DOHH2 (cell line): ENCODE measurements around the gene SCGB1C1.

Experiments used
- H3F3A ChIP-seq: fragments of 200-600 bp; sonication (generic), shearing (Covaris generic); 2 replicates; pipeline ENCODE4 v1.6.0; 2016; ENCODE audit warnings: antibody characterized with exemption, mild to moderate bottlenecking; ENCODE audit not compliant: control insufficient read depth, insufficient read depth
- H3K27ac ChIP-seq: fragments of 200-600 bp; sonication (generic); 2 replicates; pipeline ENCODE4 v1.5.1; 2014; ENCODE audit warnings: low read depth, mild to moderate bottlenecking, low read length, moderate library complexity
- H3K27me3 ChIP-seq: fragments of 200-600 bp; sonication (generic); 2 replicates; pipeline ENCODE4 v1.6.1; 2014; ENCODE audit warnings: mild to moderate bottlenecking, low read length, mixed read lengths; ENCODE audit not compliant: control insufficient read depth
- H3K36me3 ChIP-seq: fragments of 200-600 bp; sonication (generic); 2 replicates; pipeline ENCODE4 v1.6.1; 2014; ENCODE audit warnings: mild to moderate bottlenecking, low read length, moderate library complexity, mixed read lengths; ENCODE audit not compliant: control insufficient read depth
- H3K4me1 ChIP-seq: fragments of 200-600 bp; sonication (generic); 2 replicates; pipeline ENCODE4 v1.6.1; 2014; ENCODE audit warnings: mild to moderate bottlenecking, low read length, mixed read lengths; ENCODE audit not compliant: control insufficient read depth
- H3K4me2 ChIP-seq: fragments of 200-600 bp; sonication (generic); 2 replicates; pipeline ENCODE4 v1.6.0; 2014; ENCODE audit warnings: mild to moderate bottlenecking, low read length, moderate library complexity
- H3K4me3 ChIP-seq: fragments of 200-600 bp; sonication (generic); 2 replicates; pipeline ENCODE4 v1.5.1; 2014; ENCODE audit warnings: mild to moderate bottlenecking, low read length, mixed read lengths
- H3K79me2 ChIP-seq: fragments of 200-600 bp; sonication (generic); 2 replicates; pipeline ENCODE4 v1.6.1; 2014; ENCODE audit warnings: mild to moderate bottlenecking, low read length, mixed read lengths; ENCODE audit not compliant: control insufficient read depth
- H3K9me2 ChIP-seq: fragments of 200-600 bp; sonication (generic); replicated peaks from 2 replicates; pipeline ENCODE4 v1.6.1; 2014; ENCODE audit warnings: mild to moderate bottlenecking, low read length, mixed read lengths; ENCODE audit not compliant: control insufficient read depth
- H3K9me3 ChIP-seq: fragments of 200-600 bp; sonication (generic); 2 replicates; pipeline ENCODE4 v1.6.1; 2014; ENCODE audit warnings: antibody characterized with exemption, low read length, mixed read lengths; ENCODE audit not compliant: control insufficient read depth, insufficient read depth
- H4K20me1 ChIP-seq: fragments of 200-600 bp; sonication (generic); 2 replicates; pipeline ENCODE4 v1.6.0; 2014; ENCODE audit warnings: low read depth, mild to moderate bottlenecking, antibody characterized with exemption, low read length, moderate library complexity; ENCODE audit not compliant: control insufficient read depth, insufficient read depth
- EZH2phosphoT487 ChIP-seq: fragments of 200-600 bp; sonication (generic); IDR thresholded peaks from 2 replicates; pipeline ENCODE4 v1.6.1; 2017; ENCODE audit warnings: borderline replicate concordance, mild to moderate bottlenecking, antibody characterized with exemption, low read length, moderate library complexity, mixed read lengths
- TF ChIP-seq, protein P1 (sequence below): fragments of 200-600 bp; sonication (generic); IDR thresholded peaks from one replicate; pipeline ENCODE4 v1.5.1; 2014; ENCODE audit warnings: antibody characterized with exemption, mild to moderate bottlenecking, low read depth, low read length; ENCODE audit not compliant: poor library complexity, severe bottlenecking

Gene SCGB1C1

DNA sequence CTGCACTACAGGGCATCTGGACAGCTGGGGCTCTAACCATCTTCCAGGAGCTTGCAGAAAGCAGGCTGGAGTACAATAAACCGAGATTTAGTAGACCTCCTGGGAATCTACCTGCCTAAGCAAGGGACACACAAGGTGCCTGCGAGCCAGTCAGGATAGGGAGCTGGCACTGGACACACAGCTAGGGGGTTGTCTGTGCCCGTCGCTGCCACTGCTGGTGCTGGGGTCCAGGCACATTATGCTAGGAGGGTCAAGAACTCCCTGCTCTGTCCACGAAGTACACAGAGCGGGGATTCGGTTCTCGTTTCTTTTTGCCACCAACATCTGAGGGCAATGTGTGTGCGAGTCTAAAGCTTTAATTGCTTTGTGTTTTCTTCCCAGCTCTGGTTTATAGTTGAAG is 18.9 kb downstream of the SCGB1C1 start:
- no peaks in the 10 kb centered on the region for H3K27me3 ChIP-seq
- peaks cover 14% of the 10 kb centered on the region for H3K4me1 ChIP-seq
- peaks cover 12% of the 10 kb centered on the region for H3F3A ChIP-seq
- no peaks in the 10 kb centered on the region for H3K9me3 ChIP-seq
- no peak overlapping the region for H3K4me3 ChIP-seq
- peaks cover 11% of the 10 kb centered on the region for H4K20me1 ChIP-seq
- no peak overlapping the region for H3K4me2 ChIP-seq
- peaks cover 86% of the 10 kb centered on the region for H3K36me3 ChIP-seq
- no peaks in the 10 kb centered on the region for H3K9me2 ChIP-seq
- H3K27ac ChIP-seq = no peak overlapping the region
- peaks cover 42% of the 10 kb centered on the region for H3K79me2 ChIP-seq
- TF ChIP-seq, protein P1, sequence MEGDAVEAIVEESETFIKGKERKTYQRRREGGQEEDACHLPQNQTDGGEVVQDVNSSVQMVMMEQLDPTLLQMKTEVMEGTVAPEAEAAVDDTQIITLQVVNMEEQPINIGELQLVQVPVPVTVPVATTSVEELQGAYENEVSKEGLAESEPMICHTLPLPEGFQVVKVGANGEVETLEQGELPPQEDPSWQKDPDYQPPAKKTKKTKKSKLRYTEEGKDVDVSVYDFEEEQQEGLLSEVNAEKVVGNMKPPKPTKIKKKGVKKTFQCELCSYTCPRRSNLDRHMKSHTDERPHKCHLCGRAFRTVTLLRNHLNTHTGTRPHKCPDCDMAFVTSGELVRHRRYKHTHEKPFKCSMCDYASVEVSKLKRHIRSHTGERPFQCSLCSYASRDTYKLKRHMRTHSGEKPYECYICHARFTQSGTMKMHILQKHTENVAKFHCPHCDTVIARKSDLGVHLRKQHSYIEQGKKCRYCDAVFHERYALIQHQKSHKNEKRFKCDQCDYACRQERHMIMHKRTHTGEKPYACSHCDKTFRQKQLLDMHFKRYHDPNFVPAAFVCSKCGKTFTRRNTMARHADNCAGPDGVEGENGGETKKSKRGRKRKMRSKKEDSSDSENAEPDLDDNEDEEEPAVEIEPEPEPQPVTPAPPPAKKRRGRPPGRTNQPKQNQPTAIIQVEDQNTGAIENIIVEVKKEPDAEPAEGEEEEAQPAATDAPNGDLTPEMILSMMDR = no peak
- no peak for TF ChIP-seq EZH2phosphoT487

DNA sequence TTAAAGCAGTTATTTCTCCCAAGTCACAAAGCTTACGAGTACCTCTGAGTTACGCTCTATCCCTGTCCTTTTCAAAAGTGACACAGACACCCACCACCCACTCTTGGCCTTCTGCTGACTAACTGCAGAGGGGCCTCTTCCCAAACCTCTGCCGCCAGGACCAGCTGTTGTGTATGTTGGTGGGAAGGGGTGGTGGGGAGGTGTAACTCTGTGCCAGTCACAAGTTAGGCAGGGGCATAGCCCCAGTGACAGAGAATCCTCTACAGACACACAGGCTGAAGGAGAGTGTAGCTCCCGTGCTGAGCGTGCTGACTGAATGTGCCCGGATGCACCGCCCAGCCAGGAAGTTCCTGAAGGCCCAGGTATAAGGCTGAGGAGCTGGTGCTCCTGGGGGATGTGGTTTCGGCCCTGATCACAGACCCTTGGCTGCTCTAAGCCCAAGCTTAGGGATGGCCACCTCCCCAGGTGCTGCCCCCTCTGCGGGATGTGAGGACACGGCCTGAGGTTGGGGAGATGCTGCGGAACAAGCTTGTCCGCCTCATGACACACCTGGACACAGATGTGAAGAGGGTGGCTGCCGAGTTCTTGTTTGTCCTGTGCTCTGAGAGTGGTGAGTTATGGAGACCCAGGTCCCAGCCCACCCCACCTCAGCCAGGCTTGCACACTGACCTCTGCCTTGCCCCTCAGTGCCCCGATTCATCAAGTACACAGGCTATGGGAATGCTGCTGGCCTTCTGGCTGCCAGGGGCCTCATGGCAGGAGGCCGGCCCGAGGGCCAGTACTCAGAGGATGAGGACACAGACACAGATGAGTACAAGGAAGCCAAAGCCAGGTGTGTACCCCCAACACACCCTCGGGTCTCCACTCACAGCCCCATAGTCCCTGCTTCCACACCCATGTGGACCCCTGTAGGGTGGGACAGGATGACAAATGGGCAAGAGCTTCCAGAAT is 19.5 kb downstream of the SCGB1C1 start:
- Histone ChIP-seq H3K9me3 (no peaks in the 10 kb centered on the region), H3K36me3 (peaks cover 83% of the 10 kb centered on the region), H4K20me1 (peaks cover 11% of the 10 kb centered on the region), H3K79me2 (peaks cover 37% of the 10 kb centered on the region), H3K9me2 (no peaks in the 10 kb centered on the region), H3K27ac (no peak overlapping the region), H3K4me3 (no peak overlapping the region), H3K4me2 (no peak overlapping the region), H3K27me3 (no peaks in the 10 kb centered on the region), H3F3A (peaks cover 12% of the 10 kb centered on the region), H3K4me1 (peaks cover 14% of the 10 kb centered on the region)
- no peak for TF ChIP-seq EZH2phosphoT487
- TF ChIP-seq, protein P1 = no peak

DNA sequence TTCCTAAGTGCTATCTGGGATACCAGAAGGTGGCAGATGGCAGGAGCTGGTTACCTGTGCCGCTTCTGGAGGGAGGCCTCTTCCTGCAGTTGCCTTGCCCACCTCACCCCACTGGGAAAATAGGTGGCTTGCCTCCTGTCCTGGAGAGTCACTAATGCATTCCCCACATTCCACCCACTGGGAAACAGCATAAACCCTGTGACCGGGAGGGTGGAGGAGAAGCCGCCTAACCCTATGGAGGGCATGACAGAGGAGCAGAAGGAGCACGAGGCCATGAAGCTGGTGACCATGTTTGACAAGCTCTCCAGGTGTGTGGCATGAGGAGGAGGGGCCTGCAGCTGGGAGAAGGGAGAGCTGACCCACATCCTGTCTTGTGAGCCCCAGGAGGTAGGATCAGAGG is 20.2 kb downstream of the SCGB1C1 start:
- peaks cover 78% of the 10 kb centered on the region for H3K36me3 ChIP-seq
- peaks cover 35% of the 10 kb centered on the region for H3K79me2 ChIP-seq

More for the DNA sequence above, 20.2 kb downstream of the SCGB1C1 start:
- Histone ChIP-seq H3K9me3 (no peaks in the 10 kb centered on the region), H3K9me2 (no peaks in the 10 kb centered on the region), H3K27me3 (no peaks in the 10 kb centered on the region), H3K4me3 (no peak overlapping the region), H4K20me1 (peaks cover 11% of the 10 kb centered on the region), H3K27ac (no peak overlapping the region), H3K4me2 (no peak overlapping the region), H3K4me1 (peaks cover 14% of the 10 kb centered on the region), H3F3A (peaks cover 7% of the 10 kb centered on the region)
- TF ChIP-seq, protein P1 = no peak
- no peak for TF ChIP-seq EZH2phosphoT487
